Neural cell (in vitro differentiated cells): ENCODE data around the gene ZNF71.

Experiments
- EP300 ChIP-seq: fragments of 450-650 bp; conservative IDR thresholded peaks from 2 replicates; pipeline ENCODE4 v1.6.1; 2014; ENCODE audit warnings: antibody characterized with exemption, mild to moderate bottlenecking, moderate library complexity; ENCODE audit not compliant: poor library complexity, severe bottlenecking
- EZH2 ChIP-seq: fragments of 200-600, 300-800 bp; shearing (Covaris generic), sonication (generic); IDR thresholded peaks from 2 replicates; pipeline ENCODE4 v1.6.1; 2014; ENCODE audit warnings: antibody characterized with exemption, low read length, borderline replicate concordance, mild to moderate bottlenecking; ENCODE audit not compliant: insufficient read depth, poor library complexity, severe bottlenecking
- MXI1 ChIP-seq: fragments of 450-650 bp; conservative IDR thresholded peaks from 2 replicates; pipeline ENCODE4 v1.6.1; 2014; ENCODE audit warnings: antibody characterized with exemption, mild to moderate bottlenecking; ENCODE audit not compliant: poor library complexity, severe bottlenecking
- POLR2AphosphoS5 ChIP-seq: IDR thresholded peaks from 2 replicates; pipeline ENCODE4 v1.6.1; 2012
- RAD21 ChIP-seq: fragments of 450-650 bp; conservative IDR thresholded peaks from 2 replicates; pipeline ENCODE4 v1.6.1; 2014; ENCODE audit warnings: antibody characterized with exemption, mild to moderate bottlenecking, moderate library complexity
- TAF1 ChIP-seq: IDR thresholded peaks from 2 replicates; pipeline ENCODE4 v1.6.1; 2012; ENCODE audit warnings: low read depth
- TF ChIP-seq, protein P1 (sequence below): fragments of 450-650 bp; IDR thresholded peaks from 2 replicates; pipeline ENCODE4 v1.5.1; 2014; ENCODE audit warnings: antibody characterized with exemption, mild to moderate bottlenecking, moderate library complexity; ENCODE audit not compliant: poor library complexity, severe bottlenecking
- TF ChIP-seq, protein P2 (sequence below): IDR thresholded peaks from 2 replicates; pipeline ENCODE4 v1.6.1; 2012; ENCODE audit warnings: borderline replicate concordance

DNA sequence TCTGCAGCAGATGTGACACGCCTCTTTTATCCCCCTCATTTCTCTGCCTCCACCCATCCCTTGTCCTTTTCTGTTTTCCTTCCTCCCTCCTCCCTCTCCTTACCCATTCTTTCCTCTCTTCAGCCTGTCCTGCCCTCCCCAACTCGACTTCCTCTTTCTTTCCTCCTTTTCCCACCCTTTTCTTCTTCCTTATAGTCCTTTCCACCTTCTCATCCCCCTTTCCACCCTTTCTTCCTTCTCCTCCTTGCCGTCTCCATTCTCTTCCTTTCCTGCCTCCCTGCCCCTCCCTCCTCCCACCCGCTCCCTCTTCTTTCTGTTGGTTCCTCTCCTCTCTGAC, 688 bp upstream of the ZNF71 start:
- TF ChIP-seq, protein P1, sequence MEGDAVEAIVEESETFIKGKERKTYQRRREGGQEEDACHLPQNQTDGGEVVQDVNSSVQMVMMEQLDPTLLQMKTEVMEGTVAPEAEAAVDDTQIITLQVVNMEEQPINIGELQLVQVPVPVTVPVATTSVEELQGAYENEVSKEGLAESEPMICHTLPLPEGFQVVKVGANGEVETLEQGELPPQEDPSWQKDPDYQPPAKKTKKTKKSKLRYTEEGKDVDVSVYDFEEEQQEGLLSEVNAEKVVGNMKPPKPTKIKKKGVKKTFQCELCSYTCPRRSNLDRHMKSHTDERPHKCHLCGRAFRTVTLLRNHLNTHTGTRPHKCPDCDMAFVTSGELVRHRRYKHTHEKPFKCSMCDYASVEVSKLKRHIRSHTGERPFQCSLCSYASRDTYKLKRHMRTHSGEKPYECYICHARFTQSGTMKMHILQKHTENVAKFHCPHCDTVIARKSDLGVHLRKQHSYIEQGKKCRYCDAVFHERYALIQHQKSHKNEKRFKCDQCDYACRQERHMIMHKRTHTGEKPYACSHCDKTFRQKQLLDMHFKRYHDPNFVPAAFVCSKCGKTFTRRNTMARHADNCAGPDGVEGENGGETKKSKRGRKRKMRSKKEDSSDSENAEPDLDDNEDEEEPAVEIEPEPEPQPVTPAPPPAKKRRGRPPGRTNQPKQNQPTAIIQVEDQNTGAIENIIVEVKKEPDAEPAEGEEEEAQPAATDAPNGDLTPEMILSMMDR, result no peak
- TF ChIP-seq EZH2 (no peak), MXI1 (no peak), EP300 (no peak), RAD21 (no peak), POLR2AphosphoS5 (no peak), TAF1 (no peak)
- TF ChIP-seq, protein P2, sequence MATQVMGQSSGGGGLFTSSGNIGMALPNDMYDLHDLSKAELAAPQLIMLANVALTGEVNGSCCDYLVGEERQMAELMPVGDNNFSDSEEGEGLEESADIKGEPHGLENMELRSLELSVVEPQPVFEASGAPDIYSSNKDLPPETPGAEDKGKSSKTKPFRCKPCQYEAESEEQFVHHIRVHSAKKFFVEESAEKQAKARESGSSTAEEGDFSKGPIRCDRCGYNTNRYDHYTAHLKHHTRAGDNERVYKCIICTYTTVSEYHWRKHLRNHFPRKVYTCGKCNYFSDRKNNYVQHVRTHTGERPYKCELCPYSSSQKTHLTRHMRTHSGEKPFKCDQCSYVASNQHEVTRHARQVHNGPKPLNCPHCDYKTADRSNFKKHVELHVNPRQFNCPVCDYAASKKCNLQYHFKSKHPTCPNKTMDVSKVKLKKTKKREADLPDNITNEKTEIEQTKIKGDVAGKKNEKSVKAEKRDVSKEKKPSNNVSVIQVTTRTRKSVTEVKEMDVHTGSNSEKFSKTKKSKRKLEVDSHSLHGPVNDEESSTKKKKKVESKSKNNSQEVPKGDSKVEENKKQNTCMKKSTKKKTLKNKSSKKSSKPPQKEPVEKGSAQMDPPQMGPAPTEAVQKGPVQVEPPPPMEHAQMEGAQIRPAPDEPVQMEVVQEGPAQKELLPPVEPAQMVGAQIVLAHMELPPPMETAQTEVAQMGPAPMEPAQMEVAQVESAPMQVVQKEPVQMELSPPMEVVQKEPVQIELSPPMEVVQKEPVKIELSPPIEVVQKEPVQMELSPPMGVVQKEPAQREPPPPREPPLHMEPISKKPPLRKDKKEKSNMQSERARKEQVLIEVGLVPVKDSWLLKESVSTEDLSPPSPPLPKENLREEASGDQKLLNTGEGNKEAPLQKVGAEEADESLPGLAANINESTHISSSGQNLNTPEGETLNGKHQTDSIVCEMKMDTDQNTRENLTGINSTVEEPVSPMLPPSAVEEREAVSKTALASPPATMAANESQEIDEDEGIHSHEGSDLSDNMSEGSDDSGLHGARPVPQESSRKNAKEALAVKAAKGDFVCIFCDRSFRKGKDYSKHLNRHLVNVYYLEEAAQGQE, result no peak
